Stomach (tissue), 9 donors: Measurements from ENCODE around the gene MMP14. TPM values are rescaled to one million over a fixed set of nuclear protein-coding genes. Genes with fewer than 3 reads are reported as not detected.

Experiments used
- DNase-seq, 2 donors: peaks; one replicate each; pipeline versions ENCODE4 v3.0.0 to v3.0.0-alpha.2; 2013 to 2019
- H3K27ac ChIP-seq, 5 donors: fragments of 200-600 bp in 4 of 5; sonication (generic) in 4 of 5; one replicate each; pipeline ENCODE4 v1.5.1; 2013 to 2019; ENCODE audit warnings: mild to moderate bottlenecking in 1 of 5, moderate library complexity in 1 of 5
- H3K27me3 ChIP-seq, 3 donors: fragments of 200-600 bp; sonication (generic); one replicate each; pipeline ENCODE4 v1.5.1; 2017 to 2019; ENCODE audit warnings: mixed run types in 1 of 3
- H3K36me3 ChIP-seq, 4 donors: fragments of 200-600 bp; sonication (generic); 1 replicate in 3 of 4; 2 replicates in 1 of 4; pipeline ENCODE4 v1.5.1; 2016 to 2019
- H3K4me1 ChIP-seq, 4 donors: fragments of 200-600 bp; sonication (generic); one replicate each; pipeline ENCODE4 v1.5.1; 2016 to 2019
- H3K4me3 ChIP-seq, 4 donors: fragments of 200-600 bp; sonication (generic) in 3 of 4; one replicate each; pipeline ENCODE4 v1.5.1; 2016 to 2019; ENCODE audit warnings: mild to moderate bottlenecking in 1 of 4
- H3K9me3 ChIP-seq, 4 donors: fragments of 200-600 bp; sonication (generic); one replicate each; pipeline ENCODE4 v1.5.1; 2016 to 2019
- EP300 ChIP-seq: sonication (generic); formaldehyde crosslinking; IDR thresholded peaks from one replicate; pipeline ENCODE4 v1.6.1; 2017; ENCODE audit warnings: antibody characterized with exemption
- POLR2A ChIP-seq, 4 donors: fragments of 450-650 bp; IDR thresholded peaks; one replicate each; pipeline ENCODE4 v1.6.1; 2016; ENCODE audit warnings: antibody characterized with exemption in 4 of 4, control low read depth in 2 of 4, mild to moderate bottlenecking in 1 of 4, moderate library complexity in 1 of 4
- POLR2AphosphoS5 ChIP-seq, 3 donors: sonication (generic); formaldehyde crosslinking; IDR thresholded peaks; one replicate each; pipeline ENCODE4 v1.6.1; 2016; ENCODE audit warnings: antibody characterized with exemption in 3 of 3
- WGBS, 5 donors: extraction: QIAGEN DNeasy Blood & Tissue Kit in 3 of 5; methylation state at CpG; one replicate each; pipeline versions ENCODE4 v1.1.5 to v1.1.7; 2013 to 2018; 5-methylcytosine and 5-hydroxymethylcytosine counted together
- intact Hi-C: fragments of 100-400 bp; cut with DNase I; formaldehyde crosslinking; loops from one replicate; pipeline ENCODE4 v1.15.1; 2023; ENCODE audit warnings: low total_unique reads
- polyA plus RNA-seq, 3 donors: library from polyadenylated mRNA; stranded (reverse); fragments of 200-250 nt; gene quantifications; one replicate each; pipeline ENCODE4 v1.2.3, GENCODE V29; 2013
- total RNA-seq, 5 donors: library from RNA; depleted of rRNA; stranded (reverse); fragments of >200 nt; gene quantifications; one replicate each; pipeline versions ENCODE4 v1.1.0 to v1.2.3, GENCODE V29; 2014 to 2016
- TF ChIP-seq, protein P1 (sequence below), 7 experiments: fragments of 450-650 bp in 4 of 7; fragments of 200-600 bp in 3 of 7; sonication (generic) in 3 of 7; IDR thresholded peaks; one replicate each; pipeline ENCODE4 v1.5.1; 2016 to 2019; ENCODE audit warnings: antibody characterized with exemption in 7 of 7, control low read depth in 2 of 7, mild to moderate bottlenecking in 1 of 7
- donor health status: healthy with polysubstance abuse.
- donor health status: Bipolar disorder and iron deficiency.
- donor health status: healthy.

The MMP14 gene
- total and polyA plus RNA-seq, 8 donors = 14.7 to 104 (median 38.1) TPM

DNA sequence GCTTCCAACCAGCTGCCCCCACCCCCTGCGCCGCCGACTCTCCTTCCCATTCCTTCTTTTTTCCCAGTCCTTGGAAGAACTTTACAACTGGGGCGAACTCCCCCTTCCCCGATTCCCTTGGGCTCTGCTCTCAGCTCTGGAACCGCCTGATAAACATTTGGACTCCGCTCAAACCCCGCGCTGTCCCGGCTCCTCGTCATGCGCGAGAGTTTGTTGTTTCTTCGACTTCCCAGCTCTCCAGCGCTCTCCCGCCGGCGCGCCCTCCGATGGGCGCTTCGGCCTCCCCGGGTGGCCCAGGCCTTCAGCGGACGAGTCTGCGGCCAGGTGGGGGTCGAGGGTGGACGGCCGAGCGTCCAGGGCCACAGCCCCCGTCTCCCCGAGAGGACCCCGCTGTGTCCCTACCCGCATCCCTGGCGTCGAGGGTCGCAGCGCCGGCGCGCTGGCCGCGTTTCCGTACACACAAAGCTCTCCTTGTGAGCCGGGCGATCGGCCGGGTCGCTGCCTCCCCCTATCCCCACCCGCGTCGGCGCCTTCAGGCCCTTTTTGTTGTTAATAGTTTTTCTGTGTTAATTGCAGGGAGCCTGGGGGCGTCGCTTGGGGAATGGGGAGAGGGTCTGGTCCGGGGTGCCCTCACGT, 847 bp downstream of the MMP14 start:
- intact Hi-C loops = no loop called here
- TF ChIP-seq EP300 (no peak), POLR2AphosphoS5 (IDR thresholded peaks at IDR 0.05) (peak in 2 of 3 donors; percentile 3 to 18)
- Histone ChIP-seq H3K36me3 (peaks cover 21 to 47% (median 38%) of the 10 kb centered on the region in 4 donors), H3K4me1 (peaks cover 15 to 57% (median 41%) of the 10 kb centered on the region in 4 donors), H3K4me3 (peak overlapping the region; percentile 68 to 95 (median 74)), H3K27me3 (no peaks in the 10 kb centered on the region), H3K27ac (peak overlapping the region; percentile 90 to 97 (median 93)), H3K9me3 (no peaks in the 10 kb centered on the region)
- peak; percentile 71 to 87 for DNase-seq
- 1 to 5% (median 3%) methylated on average over 40 to 57 of the region's 57 CpGs for WGBS, 5 donors

DNA sequence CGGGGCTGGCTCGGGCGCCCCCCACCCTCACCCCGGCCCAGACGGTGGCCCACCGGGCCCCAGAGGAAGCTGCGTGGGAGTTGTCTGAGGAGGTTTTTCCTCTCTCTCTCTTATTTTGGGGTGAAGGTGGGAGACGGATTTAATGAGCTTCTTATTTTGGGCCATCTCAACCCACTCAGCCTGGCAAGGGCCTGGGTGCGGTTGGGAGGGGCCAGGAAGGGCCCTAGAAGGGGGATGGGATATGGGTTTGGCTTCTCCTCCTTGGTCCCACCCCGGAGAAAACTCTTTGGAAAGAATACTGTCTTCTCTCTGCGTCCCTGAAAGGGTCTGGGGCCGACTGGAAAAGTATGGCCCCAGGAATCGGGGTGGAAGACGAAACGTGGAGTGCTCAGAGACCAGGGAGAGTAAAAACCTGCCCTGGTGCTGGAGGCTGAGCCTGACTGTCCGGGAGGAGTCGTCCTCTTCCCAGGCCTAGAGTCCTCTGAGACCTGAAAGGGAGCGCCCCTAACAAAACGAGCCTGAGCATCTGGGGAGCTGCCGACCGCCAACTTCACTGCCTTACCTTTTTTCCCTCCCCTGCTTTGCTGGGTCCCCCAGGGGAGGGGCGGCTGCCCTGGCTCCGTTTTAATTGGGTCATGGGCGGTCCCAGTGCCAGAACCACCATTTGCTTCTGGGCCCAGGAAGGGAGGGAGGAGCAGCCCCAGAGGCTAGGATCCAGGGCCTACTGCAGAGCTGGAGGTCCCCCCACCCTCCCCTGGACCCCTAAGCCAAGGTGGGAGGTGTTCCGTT, 1.6 kb downstream of the MMP14 start:
- Histone ChIP-seq H3K4me1 (peaks cover 15 to 59% (median 44%) of the 10 kb centered on the region in 4 donors), H3K9me3 (no peaks in the 10 kb centered on the region), H3K4me3 (peak overlapping the region; percentile 68 to 95 (median 74)), H3K27ac (peak overlapping the region; percentile 90 to 97 (median 93)), H3K36me3 (peaks cover 28 to 47% (median 44%) of the 10 kb centered on the region in 4 donors), H3K27me3 (no peaks in the 10 kb centered on the region)
- intact Hi-C loops = no loop called here
- DNase-seq = peak in 1 of 2 donors; percentile 69
- TF ChIP-seq POLR2AphosphoS5 (IDR thresholded peaks at IDR 0.05) (peak in 2 of 3 donors; percentile 31 to 36), POLR2A (IDR thresholded peaks at IDR 0.05) (no peak), EP300 (no peak)
- TF ChIP-seq, protein P1, sequence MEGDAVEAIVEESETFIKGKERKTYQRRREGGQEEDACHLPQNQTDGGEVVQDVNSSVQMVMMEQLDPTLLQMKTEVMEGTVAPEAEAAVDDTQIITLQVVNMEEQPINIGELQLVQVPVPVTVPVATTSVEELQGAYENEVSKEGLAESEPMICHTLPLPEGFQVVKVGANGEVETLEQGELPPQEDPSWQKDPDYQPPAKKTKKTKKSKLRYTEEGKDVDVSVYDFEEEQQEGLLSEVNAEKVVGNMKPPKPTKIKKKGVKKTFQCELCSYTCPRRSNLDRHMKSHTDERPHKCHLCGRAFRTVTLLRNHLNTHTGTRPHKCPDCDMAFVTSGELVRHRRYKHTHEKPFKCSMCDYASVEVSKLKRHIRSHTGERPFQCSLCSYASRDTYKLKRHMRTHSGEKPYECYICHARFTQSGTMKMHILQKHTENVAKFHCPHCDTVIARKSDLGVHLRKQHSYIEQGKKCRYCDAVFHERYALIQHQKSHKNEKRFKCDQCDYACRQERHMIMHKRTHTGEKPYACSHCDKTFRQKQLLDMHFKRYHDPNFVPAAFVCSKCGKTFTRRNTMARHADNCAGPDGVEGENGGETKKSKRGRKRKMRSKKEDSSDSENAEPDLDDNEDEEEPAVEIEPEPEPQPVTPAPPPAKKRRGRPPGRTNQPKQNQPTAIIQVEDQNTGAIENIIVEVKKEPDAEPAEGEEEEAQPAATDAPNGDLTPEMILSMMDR (IDR thresholded peaks at IDR 0.05) = no peak
- 7 to 20% (median 15%) methylated on average over 15 to 25 of the region's 25 CpGs for WGBS, 5 donors

DNA sequence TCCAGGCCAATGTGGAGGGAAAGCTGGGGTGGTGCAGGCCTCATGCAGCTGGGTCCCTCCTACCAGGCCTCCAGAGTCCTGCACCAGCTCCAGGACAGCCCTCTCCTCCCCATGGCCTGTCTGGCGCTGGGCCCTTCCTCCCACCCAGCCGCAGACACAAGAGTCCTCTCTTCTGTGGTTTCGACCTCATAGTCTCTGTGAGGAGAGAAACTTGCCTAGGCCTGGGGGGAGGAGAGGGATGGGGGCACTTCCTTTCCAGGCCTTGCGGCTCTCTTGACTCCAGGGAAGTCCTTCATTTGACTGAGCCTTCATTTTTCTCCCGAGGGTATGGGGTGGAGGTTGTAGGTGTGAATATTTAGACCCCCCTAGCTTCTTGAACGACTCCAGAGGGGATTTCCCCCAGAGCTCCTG, 2.3 kb downstream of the MMP14 start:
- H3K36me3 ChIP-seq = peaks cover 35 to 48% (median 45%) of the 10 kb centered on the region in 4 donors
- peaks cover 15 to 64% (median 44%) of the 10 kb centered on the region in 4 donors for H3K4me1 ChIP-seq
- intact Hi-C loops = no loop called here
- peak overlapping the region; percentile 68 to 95 (median 74) for H3K4me3 ChIP-seq
- H3K9me3 ChIP-seq = no peaks in the 10 kb centered on the region
- H3K27ac ChIP-seq = peak overlapping the region; percentile 20 to 97 (median 93)
- TF ChIP-seq EP300 (no peak), POLR2A (IDR thresholded peaks at IDR 0.05) (no peak), POLR2AphosphoS5 (IDR thresholded peaks at IDR 0.05) (no peak)
- TF ChIP-seq, protein P1 (IDR thresholded peaks at IDR 0.05) = no peak
- DNase-seq = peak in 1 of 2 donors; percentile 66
- 22 to 45% (median 26%) methylated on average over 4 to 6 of the region's 6 CpGs for WGBS, 5 donors
- no peaks in the 10 kb centered on the region for H3K27me3 ChIP-seq

DNA sequence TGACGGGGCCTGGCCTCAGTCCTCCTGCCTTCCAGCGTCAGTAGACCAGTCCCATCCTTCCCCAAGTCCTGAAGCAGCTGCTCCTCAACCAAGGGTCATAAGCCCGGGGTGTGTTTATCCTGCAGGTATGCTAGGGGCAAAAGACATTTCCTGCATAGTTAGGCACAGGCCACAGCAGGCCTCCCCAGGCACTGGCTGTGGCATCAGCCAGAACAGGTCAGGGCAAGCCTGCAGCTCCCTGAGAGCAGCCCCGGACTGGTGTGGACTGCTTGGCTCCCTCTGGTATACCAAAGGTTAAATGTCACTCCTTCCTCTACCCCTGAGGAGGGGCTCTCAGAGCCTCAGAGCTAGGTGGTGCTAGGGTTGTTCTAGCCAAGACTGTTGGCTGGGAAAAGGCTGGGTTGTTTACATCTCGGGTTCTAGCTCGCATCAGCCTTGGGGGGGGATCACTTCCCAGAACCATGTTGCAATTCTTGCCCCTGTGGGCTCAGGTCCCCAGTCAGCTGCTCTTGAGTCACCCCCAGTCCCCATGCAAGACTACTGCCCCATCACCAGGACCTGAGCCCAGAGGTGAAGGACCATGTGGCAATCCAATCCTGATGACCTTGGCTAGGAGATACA, 2.9 kb downstream of the MMP14 start:
- H3K27me3 ChIP-seq = no peaks in the 10 kb centered on the region
- DNase-seq = no peak
- H3K4me1 ChIP-seq = peaks cover 15 to 64% (median 44%) of the 10 kb centered on the region in 4 donors
- WGBS, 5 donors = 42 to 60% (median 48%) methylated on average over 6 of the region's 6 CpGs
- peak overlapping the region; percentile 68 to 95 (median 74) for H3K4me3 ChIP-seq
- H3K9me3 ChIP-seq = no peaks in the 10 kb centered on the region
- peaks cover 36 to 48% (median 45%) of the 10 kb centered on the region in 4 donors for H3K36me3 ChIP-seq
- intact Hi-C loops = no loop called here
- peak overlapping the region; percentile 20 to 97 (median 93) for H3K27ac ChIP-seq
- TF ChIP-seq POLR2A (IDR thresholded peaks at IDR 0.05) (no peak), POLR2AphosphoS5 (IDR thresholded peaks at IDR 0.05) (peak in 2 of 3 donors; percentile 14 to 46)

DNA sequence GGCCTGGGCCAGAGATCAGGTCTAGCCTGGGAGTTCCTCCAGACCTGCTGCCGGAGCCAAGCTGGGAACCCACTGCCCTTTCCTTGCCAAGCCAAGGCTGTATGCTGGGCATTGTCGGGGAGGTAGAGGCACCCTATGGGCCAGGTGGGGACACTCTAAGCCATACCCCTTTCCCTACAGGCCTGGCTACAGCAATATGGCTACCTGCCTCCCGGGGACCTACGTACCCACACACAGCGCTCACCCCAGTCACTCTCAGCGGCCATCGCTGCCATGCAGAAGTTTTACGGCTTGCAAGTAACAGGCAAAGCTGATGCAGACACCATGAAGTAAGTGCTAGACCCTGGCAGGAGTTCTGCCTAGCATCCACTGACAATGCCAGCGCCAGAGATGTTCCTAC, 4.9 kb downstream of the MMP14 start:
- 92 to 96% (median 94%) methylated on average over 8 to 9 of the region's 9 CpGs for WGBS, 5 donors
- intact Hi-C loops = loop anchor here (10.0 kb wide), 1 partner anchor 287 kb away; no protein-coding TSS in a partner anchor
- DNase-seq = no peak
- H3K4me3 ChIP-seq = no peak overlapping the region
- no peaks in the 10 kb centered on the region for H3K27me3 ChIP-seq
- TF ChIP-seq POLR2AphosphoS5 (IDR thresholded peaks at IDR 0.05) (no peak), EP300 (no peak), POLR2A (IDR thresholded peaks at IDR 0.05) (no peak)
- TF ChIP-seq, protein P1 (IDR thresholded peaks at IDR 0.05) = no peak
- H3K9me3 ChIP-seq = no peaks in the 10 kb centered on the region
- peaks cover 54 to 57% (median 56%) of the 10 kb centered on the region in 4 donors for H3K36me3 ChIP-seq
- H3K27ac ChIP-seq = peak overlapping the region in 3 of 5 donors; percentile 27 to 96 (median 39)
- H3K4me1 ChIP-seq = peaks cover 21 to 74% (median 49%) of the 10 kb centered on the region in 4 donors
